CD14-positive monocyte (primary cell): ENCODE results near the gene BLM. TPM values are rescaled to one million over a fixed set of nuclear protein-coding genes. Genes with fewer than 3 reads are reported as not detected.
"Not testable (repeated sequence)": the region's sequence is repeated elsewhere in the genome, so short reads cannot be mapped to it uniquely, and the experiment has no call there.

Experiments
- DNase-seq, 3 donors: peaks; one replicate each; pipeline ENCODE4 v3.0.0-alpha.2; 2011 to 2022
- H2AFZ ChIP-seq: 2 replicates; pipeline ENCODE4 v1.6.0; 2012; ENCODE audit warnings: mild to moderate bottlenecking, low read depth, low read length, inconsistent platforms; ENCODE audit not compliant: insufficient read depth, poor library complexity, severe bottlenecking
- H3K27ac ChIP-seq, 2 donors: 1 replicate in 1 of 2; 2 replicates in 1 of 2; pipeline ENCODE4 v1.5.1; 2012 to 2013; ENCODE audit warnings: low read length in 2 of 2, control low read depth in 1 of 2, inconsistent platforms in 1 of 2, low read depth in 1 of 2, mild to moderate bottlenecking in 1 of 2
- H3K27me3 ChIP-seq, 2 donors: one replicate each; pipeline versions ENCODE4 v1.6.0 to v1.6.1; 2011 to 2013; ENCODE audit warnings: low read length in 2 of 2; ENCODE audit not compliant: control insufficient read depth in 2 of 2, insufficient read depth in 2 of 2
- H3K36me3 ChIP-seq, 2 donors: replicated peaks in 1 of 2; 1 replicate in 1 of 2; 2 replicates in 1 of 2; pipeline versions ENCODE4 v1.5.1 to v1.6.1; 2012 to 2013; ENCODE audit warnings: low read length in 2 of 2, control low read depth in 1 of 2, inconsistent platforms in 1 of 2, mild to moderate bottlenecking in 1 of 2; ENCODE audit not compliant: insufficient read depth in 2 of 2, control insufficient read depth in 1 of 2
- H3K4me1 ChIP-seq, 2 donors: 1 replicate in 1 of 2; 2 replicates in 1 of 2; pipeline versions ENCODE4 v1.5.1 to v1.6.1; 2012 to 2013; ENCODE audit warnings: low read length in 2 of 2, control low read depth in 1 of 2, inconsistent platforms in 1 of 2, mild to moderate bottlenecking in 1 of 2, moderate library complexity in 1 of 2; ENCODE audit not compliant: insufficient read depth in 2 of 2, control insufficient read depth in 1 of 2
- H3K4me2 ChIP-seq: replicated peaks from 2 replicates; pipeline ENCODE3; 2012; ENCODE audit warnings: low read length, moderate library complexity, mild to moderate bottlenecking; ENCODE audit not compliant: poor library complexity, severe bottlenecking; ENCODE audit errors: extremely low read depth
- H3K4me3 ChIP-seq, 3 experiments: fragments of 200-600 bp in 1 of 3; sonication (generic) in 1 of 3; replicated peaks in 1 of 3; 1 replicate in 2 of 3; 2 replicates in 1 of 3; pipeline ENCODE4 v1.5.1; 2011 to 2013; ENCODE audit warnings: low read length in 3 of 3, mild to moderate bottlenecking in 3 of 3, control low read depth in 2 of 3, low read depth in 2 of 3, inconsistent platforms in 1 of 3, moderate library complexity in 1 of 3
- H3K79me2 ChIP-seq: 2 replicates; pipeline ENCODE4 v1.6.0; 2012; ENCODE audit warnings: mild to moderate bottlenecking, control low read depth, inconsistent platforms, low read length, moderate library complexity; ENCODE audit not compliant: insufficient read depth
- H3K9ac ChIP-seq: 2 replicates; pipeline ENCODE4 v1.6.0; 2017; ENCODE audit warnings: low read length, mild to moderate bottlenecking; ENCODE audit not compliant: insufficient read depth, poor library complexity, severe bottlenecking
- H3K9me3 ChIP-seq, 2 donors: replicated peaks in 1 of 2; 1 replicate in 1 of 2; 2 replicates in 1 of 2; pipeline versions ENCODE4 v1.5.1 to v1.6.1; 2012 to 2013; ENCODE audit warnings: low read length in 2 of 2, control low read depth in 1 of 2; ENCODE audit not compliant: control insufficient read depth in 1 of 2, insufficient read depth in 1 of 2
- H4K20me1 ChIP-seq: 2 replicates; pipeline ENCODE4 v1.6.0; 2012; ENCODE audit warnings: mild to moderate bottlenecking, low read length, control low read depth, moderate library complexity; ENCODE audit not compliant: insufficient read depth
- H3K27ac Mint-ChIP-seq, 7 donors: one replicate each; pipeline ENCODE4 v1.8.0; 2020; ENCODE audit warnings: mild to moderate bottlenecking in 7 of 7, mixed read lengths in 7 of 7, moderate library complexity in 6 of 7, inconsistent platforms in 2 of 7
- H3K27me3 Mint-ChIP-seq, 3 donors: one replicate each; pipeline ENCODE4 v1.8.0; 2021 to 2022; ENCODE audit warnings: low read depth in 3 of 3, mild to moderate bottlenecking in 3 of 3, mixed read lengths in 3 of 3, moderate library complexity in 3 of 3, inconsistent platforms in 1 of 3
- H3K36me3 Mint-ChIP-seq, 2 donors: one replicate each; pipeline ENCODE4 v1.8.0; 2020; ENCODE audit warnings: mixed read lengths in 2 of 2, inconsistent platforms in 1 of 2, mild to moderate bottlenecking in 1 of 2
- H3K4me1 Mint-ChIP-seq: one replicate; pipeline ENCODE4 v1.8.0; 2020; ENCODE audit warnings: mild to moderate bottlenecking, mixed read lengths
- H3K4me3 Mint-ChIP-seq, 2 donors: one replicate each; pipeline ENCODE4 v1.8.0; 2020; ENCODE audit warnings: mild to moderate bottlenecking in 2 of 2, mixed read lengths in 2 of 2, moderate library complexity in 1 of 2
- H3K9me3 Mint-ChIP-seq, 7 donors: one replicate each; pipeline ENCODE4 v1.8.0; 2020 to 2022; ENCODE audit warnings: mixed read lengths in 7 of 7, mild to moderate bottlenecking in 6 of 7, moderate library complexity in 6 of 7, inconsistent platforms in 2 of 7
- CTCF ChIP-seq: fragments of 200-600 bp; IDR thresholded peaks from one replicate; pipeline ENCODE4 v1.8.0; 2022; ENCODE audit warnings: antibody characterized with exemption, mild to moderate bottlenecking
- WGBS: methylation state at CpG from one replicate; pipeline ENCODE4 v1.1.5; 2013; ENCODE audit warnings: missing lambda C conversion rate; ENCODE audit not compliant: insufficient coverage; 5-methylcytosine and 5-hydroxymethylcytosine counted together
- intact Hi-C, 2 donors: fragments of 100-400 bp; cut with micrococcal nuclease; formaldehyde crosslinking; loops; one replicate each; pipeline versions ENCODE4 v1.15.0 to v1.15.1; 2023
- polyA minus RNA-seq: library from RNA; depleted of rRNA, polyadenylated mRNA; stranded (reverse); fragments of >200 nt; gene quantifications from 2 replicates; pipeline ENCODE4 v1.2.3, GENCODE V29; 2012
- polyA plus RNA-seq, 3 donors: library from polyadenylated mRNA; depleted of rRNA in 1 of 3; unstranded in 2 of 3; stranded (reverse) in 1 of 3; fragments of 300-500 nt in 2 of 3; fragments of >200 nt in 1 of 3; fragmentation: Illumina TruSeq in 2 of 3; gene quantifications; 1 replicate in 2 of 3; 2 replicates in 1 of 3; pipeline ENCODE4 v1.2.3, GENCODE V29; 2012 to 2021
- total RNA-seq, 12 experiments: library from RNA in 1 of 12; stranded (reverse) in 1 of 12; fragments of 120-200 nt in 1 of 12; gene quantifications; one replicate each; pipeline ENCODE4 v1.2.4 and lab custom pipeline; 2013 to 2026; ENCODE audit warnings: mixed read lengths in 6 of 12, inconsistent platforms in 1 of 12

Gene BLM
- 5.7 TPM for total RNA-seq (2013)
- polyA plus RNA-seq, result 1 to 10 TPM in 2 of 3 donors, under 1 TPM in 1; 0.69 to 2.3 (median 1.2) TPM
- 1.5 and 1.8 TPM in 2 replicates for polyA minus RNA-seq
- total RNA-seq (lab: John Stamatoyannopoulos, UW), result 5.4 to 14.0 (median 9.6) reads per million in 11 experiments

DNA sequence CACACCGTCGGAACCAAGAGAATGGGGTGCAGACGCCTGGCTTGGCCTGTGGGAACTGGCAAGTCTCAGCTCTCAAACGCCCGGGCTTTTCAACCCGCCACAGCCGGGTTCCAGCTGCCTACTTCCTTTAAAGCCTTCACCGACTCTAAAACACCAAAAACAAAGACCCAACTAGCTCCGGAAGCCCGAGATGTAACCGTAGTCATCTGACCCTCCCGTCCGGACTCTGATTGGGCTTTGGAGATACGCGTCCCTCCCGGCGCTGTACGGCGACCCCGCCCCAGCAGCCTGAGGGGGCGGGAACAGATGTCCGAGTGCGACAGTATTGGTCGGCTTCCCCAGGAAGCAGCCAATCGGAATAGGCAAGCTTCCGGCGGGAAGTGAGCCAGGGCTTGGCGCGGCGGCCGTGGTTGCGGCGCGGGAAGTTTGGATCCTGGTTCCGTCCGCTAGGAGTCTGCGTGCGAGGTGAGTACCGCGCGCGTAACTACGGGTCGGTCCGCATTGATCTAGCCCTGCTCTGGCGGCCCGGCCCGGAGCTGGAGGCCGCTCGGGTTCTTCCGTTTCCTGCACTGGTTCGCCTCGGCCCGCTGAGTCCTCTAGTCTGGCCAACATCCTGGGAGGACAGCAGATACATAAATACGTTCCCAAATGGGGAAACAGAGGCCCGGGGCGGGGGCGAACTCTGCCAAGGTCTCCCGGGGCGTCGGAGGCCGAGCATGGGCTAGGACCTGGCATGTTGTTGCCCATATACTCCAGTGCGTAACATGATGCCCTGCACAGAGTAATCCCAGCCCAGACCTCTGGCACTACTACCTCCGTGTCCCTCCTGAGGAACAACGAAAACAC, at the start of gene BLM:
TSS of gene BLM (plus strand) at position 371 of the 846 bp plus-strand sequence. CDS start 30,047 bp downstream, outside the sequence.
- WGBS, result under 1% methylated on average over 65 of the region's 65 CpGs
- H3K9me3 Mint-ChIP-seq, result peaks cover 0 to 2% (median 0%) of the 10 kb centered on the region in 7 donors
- peaks cover 26% of the 10 kb centered on the region for H3K4me1 Mint-ChIP-seq
- Histone ChIP-seq H2AFZ (peak within 1 kb of the TSS; percentile 97), H3K27ac (peak within 1 kb of the TSS; percentile 87 to 96), H4K20me1 (no peaks in the 10 kb centered on the region), H3K9ac (peak within 1 kb of the TSS; percentile 79), H3K9me3 (no peaks in the 10 kb centered on the region), H3K79me2 (peaks cover 57% of the 10 kb centered on the region), H3K4me2 (peak within 1 kb of the TSS; percentile 97), H3K27me3 (no peaks in the 10 kb centered on the region), H3K4me1 (peaks cover 12 to 26% of the 10 kb centered on the region in 2 donors), H3K36me3 (no peaks in the 10 kb centered on the region), H3K4me3 (peak within 1 kb of the TSS; percentile 83 to 98 (median 83))
- peak; percentile 96 to 98 (median 98) for DNase-seq
- H3K27me3 Mint-ChIP-seq, result peaks cover 0 to 2% (median 0%) of the 10 kb centered on the region in 3 donors
- peak within 1 kb of the TSS; percentile 93 to 98 for H3K4me3 Mint-ChIP-seq
- TF ChIP-seq CTCF, result peak; percentile 36
- peaks cover 4 to 8% of the 10 kb centered on the region in 2 donors for H3K36me3 Mint-ChIP-seq
- H3K27ac Mint-ChIP-seq, result peak within 1 kb of the TSS; percentile 89 to 99 (median 96)
- intact Hi-C loops, result loop anchor here (10.0 kb wide), 2 partner anchors 48 to 168 kb away; partner anchors contain the start of gene FES (in 1 of the 2)

- not testable (repeated sequence) for H3K27ac Mint-ChIP-seq, H3K27me3 ChIP-seq, H3K36me3 ChIP-seq, H3K36me3 Mint-ChIP-seq, H3K9me3 Mint-ChIP-seq, H2AFZ ChIP-seq, H3K9ac ChIP-seq, H3K9me3 ChIP-seq, H3K27ac ChIP-seq, H4K20me1 ChIP-seq, DNase-seq, H3K4me3 Mint-ChIP-seq, H3K4me3 ChIP-seq, H3K4me2 ChIP-seq
- H3K27me3 Mint-ChIP-seq, result peaks cover 2 to 11% (median 6%) of the 10 kb centered on the region in 3 donors
- no CpG with 5 or more reads among the region's 7 CpGs for WGBS
- intact Hi-C loops, result loop anchor here in 1 of 2 donors (5.0 kb wide), 1 partner anchor 34 kb away; no protein-coding TSS in a partner anchor
- Histone ChIP-seq H3K4me1 (peaks cover 13 to 15% of the 10 kb centered on the region in 2 donors), H3K79me2 (peaks cover 22% of the 10 kb centered on the region)
- peaks cover 25% of the 10 kb centered on the region for H3K4me1 Mint-ChIP-seq
Measured at GRCh38 chr15:90667755-90668345, 49.3 kb upstream of the BLM start.

DNA sequence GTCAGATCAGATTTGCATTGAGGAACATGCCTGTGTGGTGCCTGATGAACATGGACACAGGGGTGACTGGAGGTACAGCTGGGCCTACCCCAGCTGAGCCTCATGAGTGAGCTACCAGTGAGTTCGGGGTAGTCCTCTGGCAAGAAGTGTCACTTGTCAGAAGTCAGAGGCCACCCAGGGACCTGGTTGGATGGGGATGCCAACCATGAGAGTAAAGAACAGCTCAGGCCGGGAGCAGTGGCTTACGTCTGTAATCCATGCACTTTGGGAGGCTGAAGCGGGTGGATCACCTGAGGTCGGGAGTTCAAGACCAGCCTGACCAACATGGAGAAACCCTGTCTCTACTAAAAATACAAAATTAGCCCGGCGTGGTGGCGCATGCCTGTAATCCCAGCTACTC, 46.5 kb upstream of the BLM start:
- H2AFZ ChIP-seq, H3K36me3 ChIP-seq, H3K36me3 Mint-ChIP-seq, H4K20me1 ChIP-seq, H3K9ac ChIP-seq, H3K27me3 ChIP-seq, H3K27ac ChIP-seq, H3K9me3 Mint-ChIP-seq, DNase-seq, intact Hi-C loops, H3K9me3 ChIP-seq, H3K4me3 ChIP-seq, H3K4me2 ChIP-seq, H3K27ac Mint-ChIP-seq, H3K4me3 Mint-ChIP-seq, H3K79me2 ChIP-seq, H3K4me1 ChIP-seq: not testable (repeated sequence)
- Mint-ChIP-seq H3K4me1 (peaks cover 14% of the 10 kb centered on the region), H3K27me3 (peaks cover 2 to 13% (median 11%) of the 10 kb centered on the region in 3 donors)
- WGBS, result 100% methylated on average over 4 of the region's 8 CpGs
